ENCODE results near the gene TAS2R60. TPM values are rescaled to one million over a fixed set of nuclear protein-coding genes. Genes with fewer than 3 reads are reported as not detected.

The TAS2R60 gene
- total and polyA plus RNA-seq, 4 donors = 0.50 TPM; not detected in 3

DNA sequence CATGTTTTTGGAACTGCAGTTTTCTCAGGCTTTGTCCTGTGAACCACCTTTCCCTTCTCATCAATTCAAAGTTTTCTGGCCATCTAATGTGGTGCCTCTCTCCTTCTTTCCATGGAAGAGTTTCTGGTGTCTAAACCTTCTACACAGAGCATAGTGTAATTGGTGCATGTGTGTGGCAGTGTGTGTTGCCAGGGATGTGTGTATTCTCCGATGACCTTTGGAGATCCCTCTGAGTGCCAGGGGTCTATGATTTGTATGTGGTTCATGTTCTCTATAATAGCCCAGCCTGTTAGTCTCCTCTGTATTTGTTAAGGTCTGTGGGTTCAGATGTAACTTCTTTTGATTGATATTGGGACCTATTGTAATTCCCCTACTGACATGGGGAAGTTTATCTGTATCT is 1.5 kb downstream of the TAS2R60 start:
- no peak overlapping the region for H3K9ac ChIP-seq (ENCODE audit: low read depth in 1 of 2, low read length in 2 of 2)
- no peak overlapping the region for H3K4me3 ChIP-seq (ENCODE audit: low read depth in 1 of 3, low read length in 3 of 3)
- WGBS = 58% methylated on average over 1 of the region's 1 CpG
- no peaks in the 10 kb centered on the region for H3K27me3 ChIP-seq (ENCODE audit: control insufficient read depth in 4 of 4, insufficient read depth in 4 of 4, low read length in 3 of 4)
- H3K36me3 ChIP-seq (ENCODE audit: control insufficient read depth in 4 of 4, insufficient read depth in 3 of 4, low read depth in 1 of 4, low read length in 3 of 4) = no peaks in the 10 kb centered on the region
- DNase-seq (ENCODE audit: low spot score) = no peak
- no peak for TF ChIP-seq FOXA1 (IDR thresholded peaks at IDR 0.05)
- H3K27ac ChIP-seq (ENCODE audit: low read depth in 1 of 2, low read length in 2 of 2) = no peak overlapping the region
- peaks cover 5 to 21% (median 17%) of the 10 kb centered on the region in 4 donors for H3K4me1 ChIP-seq (ENCODE audit: control insufficient read depth in 4 of 4, insufficient read depth in 4 of 4, low read length in 3 of 4)
- no peaks in the 10 kb centered on the region for H3K9me3 ChIP-seq (ENCODE audit: control insufficient read depth in 4 of 4, low read length in 3 of 4)

DNA sequence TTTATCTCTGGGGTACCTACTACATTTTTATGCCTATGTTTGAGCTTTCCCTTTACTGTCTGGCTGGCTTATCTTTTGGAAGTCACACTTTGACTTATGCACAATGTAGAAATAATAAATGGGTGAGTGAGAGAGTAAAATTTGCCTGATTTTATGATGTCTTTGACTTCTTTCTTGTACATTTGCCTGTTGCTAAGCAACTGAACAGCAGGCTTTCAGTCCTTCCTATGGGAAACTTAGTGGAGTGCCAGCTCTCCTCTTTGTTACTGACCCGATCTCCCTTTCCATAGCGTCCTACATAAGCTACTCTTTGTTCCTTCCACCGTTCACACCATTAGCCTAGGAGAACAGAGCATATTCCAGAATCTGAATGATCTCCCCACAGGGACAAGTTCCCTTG is 4.2 kb downstream of the TAS2R60 start:
- peaks cover 5 to 21% (median 17%) of the 10 kb centered on the region in 4 donors for H3K4me1 ChIP-seq (ENCODE audit: control insufficient read depth in 4 of 4, insufficient read depth in 4 of 4, low read length in 3 of 4)
- H3K4me3 ChIP-seq (ENCODE audit: low read depth in 1 of 3, low read length in 3 of 3) = no peak overlapping the region
- TF ChIP-seq EGR1 (IDR thresholded peaks at IDR 0.05; ENCODE audit: low read depth in 2 of 2) = no peak
- TF ChIP-seq GABPA (IDR thresholded peaks at IDR 0.05 in 1 of 2, conservative IDR thresholded peaks at IDR 0.05 in 1 of 2) = no peak
- no peak for TF ChIP-seq HNF4G (IDR thresholded peaks at IDR 0.05)
- TF ChIP-seq RAD21 (IDR thresholded peaks at IDR 0.05) = no peak
- TF ChIP-seq SP1 (IDR thresholded peaks at IDR 0.05) = no peak
- TF ChIP-seq, protein P1, sequence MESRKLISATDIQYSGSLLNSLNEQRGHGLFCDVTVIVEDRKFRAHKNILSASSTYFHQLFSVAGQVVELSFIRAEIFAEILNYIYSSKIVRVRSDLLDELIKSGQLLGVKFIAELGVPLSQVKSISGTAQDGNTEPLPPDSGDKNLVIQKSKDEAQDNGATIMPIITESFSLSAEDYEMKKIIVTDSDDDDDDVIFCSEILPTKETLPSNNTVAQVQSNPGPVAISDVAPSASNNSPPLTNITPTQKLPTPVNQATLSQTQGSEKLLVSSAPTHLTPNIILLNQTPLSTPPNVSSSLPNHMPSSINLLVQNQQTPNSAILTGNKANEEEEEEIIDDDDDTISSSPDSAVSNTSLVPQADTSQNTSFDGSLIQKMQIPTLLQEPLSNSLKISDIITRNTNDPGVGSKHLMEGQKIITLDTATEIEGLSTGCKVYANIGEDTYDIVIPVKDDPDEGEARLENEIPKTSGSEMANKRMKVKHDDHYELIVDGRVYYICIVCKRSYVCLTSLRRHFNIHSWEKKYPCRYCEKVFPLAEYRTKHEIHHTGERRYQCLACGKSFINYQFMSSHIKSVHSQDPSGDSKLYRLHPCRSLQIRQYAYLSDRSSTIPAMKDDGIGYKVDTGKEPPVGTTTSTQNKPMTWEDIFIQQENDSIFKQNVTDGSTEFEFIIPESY (IDR thresholded peaks at IDR 0.05) = no peak
- TF ChIP-seq TAF1 (conservative IDR thresholded peaks at IDR 0.05) = no peak
- no peak for TF ChIP-seq FOXA2 (IDR thresholded peaks at IDR 0.05)
- TF ChIP-seq RXRA (IDR thresholded peaks at IDR 0.05) = no peak
- no peak for TF ChIP-seq FOXA1 (IDR thresholded peaks at IDR 0.05)
- TF ChIP-seq NR2F2 (IDR thresholded peaks at IDR 0.05) = no peak
- TF ChIP-seq JUND (IDR thresholded peaks at IDR 0.05) = no peak
- H3K27ac ChIP-seq (ENCODE audit: low read depth in 1 of 2, low read length in 2 of 2) = no peak overlapping the region
- no peak for DNase-seq (ENCODE audit: low spot score)
- H3K27me3 ChIP-seq (ENCODE audit: control insufficient read depth in 4 of 4, insufficient read depth in 4 of 4, low read length in 3 of 4) = no peaks in the 10 kb centered on the region
- H3K9ac ChIP-seq (ENCODE audit: low read depth in 1 of 2, low read length in 2 of 2) = no peak overlapping the region
- H3K9me3 ChIP-seq (ENCODE audit: control insufficient read depth in 4 of 4, low read length in 3 of 4) = no peaks in the 10 kb centered on the region
- no peaks in the 10 kb centered on the region for H3K36me3 ChIP-seq (ENCODE audit: control insufficient read depth in 4 of 4, insufficient read depth in 3 of 4, low read depth in 1 of 4, low read length in 3 of 4)
- 90% methylated on average over 3 of the region's 3 CpGs for WGBS

DNA sequence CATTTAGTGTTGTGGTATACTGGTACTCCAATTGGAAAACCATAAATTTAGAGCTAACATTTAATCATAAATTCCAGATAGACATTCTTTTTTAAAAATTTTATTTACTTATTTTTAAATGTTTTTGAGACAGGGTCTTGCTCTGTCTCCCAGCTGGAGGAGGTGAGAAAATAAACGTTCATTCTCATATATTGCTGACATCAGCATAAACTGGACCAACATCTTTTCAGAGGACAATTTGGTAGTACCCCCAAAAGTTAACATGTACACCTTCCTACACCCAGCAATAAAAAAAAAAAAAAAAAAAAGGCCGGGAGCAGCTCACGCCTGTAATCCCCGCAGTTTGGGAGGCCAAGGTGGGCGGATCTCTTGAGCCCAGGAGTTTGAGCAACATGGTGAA is 5.2 kb downstream of the TAS2R60 start:
- Histone ChIP-seq H3K4me3 (ENCODE audit: low read depth in 1 of 3, low read length in 3 of 3) (no peak overlapping the region), H3K36me3 (ENCODE audit: control insufficient read depth in 4 of 4, insufficient read depth in 3 of 4, low read depth in 1 of 4, low read length in 3 of 4) (no peaks in the 10 kb centered on the region), H3K9me3 (ENCODE audit: control insufficient read depth in 4 of 4, low read length in 3 of 4) (no peaks in the 10 kb centered on the region), H3K9ac (ENCODE audit: low read depth in 1 of 2, low read length in 2 of 2) (no peak overlapping the region), H3K4me1 (ENCODE audit: control insufficient read depth in 4 of 4, insufficient read depth in 4 of 4, low read length in 3 of 4) (peaks cover 5 to 18% (median 15%) of the 10 kb centered on the region in 4 donors), H3K27me3 (ENCODE audit: control insufficient read depth in 4 of 4, insufficient read depth in 4 of 4, low read length in 3 of 4) (no peaks in the 10 kb centered on the region), H3K27ac (ENCODE audit: low read depth in 1 of 2, low read length in 2 of 2) (no peak overlapping the region)
- DNase-seq (ENCODE audit: low spot score) = no peak
- TF ChIP-seq HNF4A (conservative IDR thresholded peaks at IDR 0.05) = no peak
- TF ChIP-seq, protein P2, sequence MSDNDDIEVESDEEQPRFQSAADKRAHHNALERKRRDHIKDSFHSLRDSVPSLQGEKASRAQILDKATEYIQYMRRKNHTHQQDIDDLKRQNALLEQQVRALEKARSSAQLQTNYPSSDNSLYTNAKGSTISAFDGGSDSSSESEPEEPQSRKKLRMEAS (IDR thresholded peaks at IDR 0.05) = no peak
- TF ChIP-seq, protein P3, sequence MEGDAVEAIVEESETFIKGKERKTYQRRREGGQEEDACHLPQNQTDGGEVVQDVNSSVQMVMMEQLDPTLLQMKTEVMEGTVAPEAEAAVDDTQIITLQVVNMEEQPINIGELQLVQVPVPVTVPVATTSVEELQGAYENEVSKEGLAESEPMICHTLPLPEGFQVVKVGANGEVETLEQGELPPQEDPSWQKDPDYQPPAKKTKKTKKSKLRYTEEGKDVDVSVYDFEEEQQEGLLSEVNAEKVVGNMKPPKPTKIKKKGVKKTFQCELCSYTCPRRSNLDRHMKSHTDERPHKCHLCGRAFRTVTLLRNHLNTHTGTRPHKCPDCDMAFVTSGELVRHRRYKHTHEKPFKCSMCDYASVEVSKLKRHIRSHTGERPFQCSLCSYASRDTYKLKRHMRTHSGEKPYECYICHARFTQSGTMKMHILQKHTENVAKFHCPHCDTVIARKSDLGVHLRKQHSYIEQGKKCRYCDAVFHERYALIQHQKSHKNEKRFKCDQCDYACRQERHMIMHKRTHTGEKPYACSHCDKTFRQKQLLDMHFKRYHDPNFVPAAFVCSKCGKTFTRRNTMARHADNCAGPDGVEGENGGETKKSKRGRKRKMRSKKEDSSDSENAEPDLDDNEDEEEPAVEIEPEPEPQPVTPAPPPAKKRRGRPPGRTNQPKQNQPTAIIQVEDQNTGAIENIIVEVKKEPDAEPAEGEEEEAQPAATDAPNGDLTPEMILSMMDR (IDR thresholded peaks at IDR 0.05; ENCODE audit: low read depth, low read length, missing input control) = no peak
- WGBS = 95% methylated on average over 5 of the region's 5 CpGs

Data from liver (tissue), 9 donors.